HEK293T (cell line): Measurements from ENCODE around the gene WNT3A.

Experiments used
- CTCF ChIA-PET: fragments of 350-600 bp; formaldehyde crosslinking; extraction: SDS; loops from one replicate; lab custom pipeline; 2021; ENCODE audit warnings: antibody characterized with exemption, inconsistent platforms; lab: Yijun Ruan, JAX
- POLR2A ChIA-PET: fragments of 350-600 bp; formaldehyde crosslinking; extraction: SDS; loops from one replicate; lab custom pipeline; 2020; ENCODE audit warnings: antibody characterized with exemption, inconsistent platforms; lab: Yijun Ruan, JAX
- DNase-seq: peaks from one replicate; pipeline ENCODE4 v3.0.0; 2012; ENCODE audit warnings: mixed read lengths; ENCODE audit errors: extremely low spot score
- ARNT ChIP-seq: fragments of 450-650 bp; IDR thresholded peaks from 2 replicates; pipeline ENCODE4 v1.6.1; 2017; ENCODE audit warnings: mild to moderate bottlenecking
- BHLHE40 ChIP-seq: fragments of 450-650 bp; IDR thresholded peaks from 2 replicates; pipeline ENCODE4 v1.6.1; 2016; ENCODE audit warnings: mild to moderate bottlenecking, moderate library complexity, borderline replicate concordance
- CTBP1 ChIP-seq: fragments of 450-650 bp; IDR thresholded peaks from 2 replicates; pipeline ENCODE4 v1.6.1; 2016; ENCODE audit warnings: borderline replicate concordance
- ELF4 ChIP-seq: fragments of 450-650 bp; IDR thresholded peaks from 2 replicates; pipeline ENCODE4 v1.6.1; 2017; ENCODE audit warnings: antibody characterized with exemption
- FOXA1 ChIP-seq: fragments of 450-650 bp; IDR thresholded peaks from 2 replicates; pipeline ENCODE4 v1.6.1; 2016; ENCODE audit warnings: mild to moderate bottlenecking
- FOXK2 ChIP-seq: fragments of 450-650 bp; IDR thresholded peaks from 2 replicates; pipeline ENCODE4 v1.6.1; 2016; ENCODE audit warnings: mild to moderate bottlenecking
- FOXM1 ChIP-seq: fragments of 450-650 bp; IDR thresholded peaks from 2 replicates; pipeline ENCODE4 v1.6.1; 2017; ENCODE audit warnings: mild to moderate bottlenecking, borderline replicate concordance
- HDGF ChIP-seq: fragments of 450-650 bp; IDR thresholded peaks from 2 replicates; pipeline ENCODE4 v1.6.1; 2017; ENCODE audit warnings: antibody characterized with exemption, borderline replicate concordance
- L3MBTL2 ChIP-seq: fragments of 450-650 bp; conservative IDR thresholded peaks from 2 replicates; pipeline ENCODE4 v1.6.1; 2016; ENCODE audit warnings: mild to moderate bottlenecking
- LEF1 ChIP-seq: fragments of 450-650 bp; IDR thresholded peaks from 2 replicates; pipeline ENCODE4 v1.6.1; 2017; ENCODE audit warnings: mild to moderate bottlenecking, borderline replicate concordance
- NFRKB ChIP-seq: fragments of 450-650 bp; IDR thresholded peaks from 2 replicates; pipeline ENCODE4 v1.6.1; 2016; ENCODE audit warnings: mild to moderate bottlenecking, moderate library complexity
- PKNOX1 ChIP-seq: fragments of 450-650 bp; IDR thresholded peaks from 2 replicates; pipeline ENCODE4 v1.6.1; 2016
- SP1 ChIP-seq: fragments of 450-650 bp; IDR thresholded peaks from 2 replicates; pipeline ENCODE4 v1.6.1; 2017
- SUZ12 ChIP-seq: fragments of 450-650 bp; IDR thresholded peaks from 2 replicates; pipeline ENCODE4 v1.6.1; 2016; ENCODE audit warnings: mild to moderate bottlenecking
- TARDBP ChIP-seq: fragments of 450-650 bp; IDR thresholded peaks from 2 replicates; pipeline ENCODE4 v1.6.1; 2016
- ZNF384 ChIP-seq: fragments of 450-650 bp; IDR thresholded peaks from 2 replicates; pipeline ENCODE4 v1.6.1; 2016

Gene WNT3A

DNA sequence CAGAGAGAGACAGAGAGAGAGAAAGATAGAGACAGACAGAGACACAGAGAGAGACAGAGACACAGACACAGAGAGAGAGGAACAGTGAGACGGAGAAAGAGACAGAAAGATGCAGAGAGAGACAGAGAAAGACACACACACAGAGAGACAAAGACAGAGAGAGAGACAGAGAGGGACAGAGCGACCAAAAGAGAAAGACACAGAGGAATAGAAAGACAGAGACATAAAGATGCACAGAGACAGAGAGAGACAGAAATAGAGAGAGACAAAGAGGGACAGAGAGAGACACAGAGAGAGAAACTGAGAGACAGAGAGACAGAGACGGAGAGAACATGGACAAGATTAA, 16.5 kb downstream of the WNT3A start:
- TF ChIP-seq L3MBTL2 (no peak), BHLHE40 (no peak), LEF1 (no peak), SP1 (no peak), CTBP1 (no peak), NFRKB (no peak), ZNF384 (no peak), FOXM1 (no peak), FOXK2 (no peak), TARDBP (no peak), ELF4 (no peak)
- POLR2A ChIA-PET = no interaction called here
- CTCF ChIA-PET = no interaction called here
- DNase-seq = no peak

DNA sequence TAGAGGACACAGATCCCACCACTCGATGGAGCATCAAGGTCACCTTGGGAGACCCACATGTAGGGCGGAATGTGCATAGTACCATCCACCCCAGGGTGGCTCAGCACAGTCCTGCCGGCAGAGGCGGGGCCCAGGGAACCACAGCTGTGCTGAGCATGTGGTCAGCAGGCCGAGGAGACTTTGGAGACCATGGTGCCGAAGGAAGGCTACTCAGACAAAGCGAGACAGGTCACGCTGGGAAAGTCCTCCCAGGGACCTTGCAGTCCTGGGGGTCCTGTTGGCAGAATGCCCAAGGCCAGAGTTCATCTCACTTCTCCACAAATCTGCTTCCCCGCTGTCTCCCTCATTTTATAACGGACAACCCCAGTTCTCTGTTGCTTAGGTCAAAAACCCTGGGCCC, 22.5 kb downstream of the WNT3A start:
- no peak for DNase-seq
- ChIA-PET CTCF (no interaction called here), POLR2A (no interaction called here)
- TF ChIP-seq FOXA1 (no peak), FOXM1 (no peak), LEF1 (no peak), TARDBP (no peak), PKNOX1 (no peak), SUZ12 (no peak), L3MBTL2 (no peak), FOXK2 (no peak), CTBP1 (no peak), BHLHE40 (no peak), SP1 (no peak), NFRKB (no peak), ARNT (no peak), HDGF (no peak), ZNF384 (no peak), ELF4 (no peak)

DNA sequence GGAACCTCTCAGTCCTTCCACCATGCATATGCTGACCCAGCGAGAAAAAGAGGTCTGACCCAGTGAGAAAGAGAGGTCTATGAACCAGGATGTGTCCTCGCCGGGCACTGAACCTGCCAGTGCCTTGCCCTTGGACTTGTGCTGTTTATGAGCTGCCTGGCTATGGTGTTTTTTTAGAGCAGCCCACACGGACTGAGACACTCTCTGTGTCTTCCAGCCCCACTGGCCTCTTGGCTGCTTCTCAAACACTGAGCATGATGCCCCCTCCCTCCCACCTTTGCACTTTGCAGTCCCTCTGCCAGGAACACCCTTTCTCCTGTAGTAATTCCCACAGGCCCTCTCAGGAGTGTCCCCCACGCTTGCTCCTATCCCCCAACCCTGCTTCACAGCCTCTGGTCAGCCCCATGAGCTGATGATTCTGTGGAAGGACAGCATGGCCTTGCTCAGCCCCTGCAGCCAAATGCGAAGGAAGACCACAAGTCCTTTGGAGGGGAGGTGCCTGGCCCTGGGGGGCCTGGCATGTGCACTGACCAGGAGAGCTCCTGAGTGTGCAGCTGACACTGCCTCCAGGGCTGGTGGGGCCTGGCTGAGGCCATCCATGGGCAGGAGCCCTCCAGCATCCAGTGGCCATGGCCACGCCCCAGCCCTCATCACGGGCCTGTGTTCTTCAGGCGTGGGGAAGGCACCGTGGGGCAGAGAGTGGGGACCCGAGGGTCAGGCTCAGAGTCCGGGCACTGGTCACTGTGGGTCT, 23.8 kb downstream of the WNT3A start:
- CTCF ChIA-PET = no interaction called here
- POLR2A ChIA-PET = no interaction called here
- no peak for TF ChIP-seq ELF4
- TF ChIP-seq CTBP1 = no peak
- TF ChIP-seq ZNF384 = no peak
- TF ChIP-seq PKNOX1 = no peak
- no peak for TF ChIP-seq ARNT
- TF ChIP-seq BHLHE40 = no peak
- no peak for TF ChIP-seq SP1
- TF ChIP-seq NFRKB = no peak
- no peak for TF ChIP-seq FOXA1
- no peak for TF ChIP-seq LEF1
- TF ChIP-seq SUZ12 = no peak
- no peak for DNase-seq

GRCh38 chr1:228031276-228031995, 24.6 kb downstream of the WNT3A start:
- TF ChIP-seq ELF4 = no peak
- TF ChIP-seq CTBP1 = no peak
- no peak for TF ChIP-seq NFRKB
- no peak for TF ChIP-seq BHLHE40
- no peak for TF ChIP-seq FOXA1
- TF ChIP-seq FOXM1 = no peak
- TF ChIP-seq ARNT = no peak
- TF ChIP-seq PKNOX1 = no peak
- TF ChIP-seq SP1 = no peak
- TF ChIP-seq L3MBTL2 = no peak
- no peak for TF ChIP-seq FOXK2
- no peak for TF ChIP-seq HDGF
- no peak for TF ChIP-seq TARDBP
- no peak for TF ChIP-seq LEF1
- no peak for TF ChIP-seq ZNF384
- TF ChIP-seq SUZ12 = no peak
- ChIA-PET CTCF (no interaction called here), POLR2A (no interaction called here)
- no peak for DNase-seq

GRCh38 chr1:228032041-228032440, 25.2 kb downstream of the WNT3A start:
- no peak for DNase-seq
- no peak for TF ChIP-seq SP1
- no peak for TF ChIP-seq FOXA1
- TF ChIP-seq FOXM1 = no peak
- no peak for TF ChIP-seq CTBP1
- no peak for TF ChIP-seq HDGF
- TF ChIP-seq L3MBTL2 = no peak
- no peak for TF ChIP-seq ARNT
- no peak for TF ChIP-seq TARDBP
- no peak for TF ChIP-seq SUZ12
- TF ChIP-seq LEF1 = no peak
- no peak for TF ChIP-seq PKNOX1
- TF ChIP-seq BHLHE40 = no peak
- TF ChIP-seq ELF4 = no peak
- TF ChIP-seq ZNF384 = no peak
- TF ChIP-seq FOXK2 = no peak
- TF ChIP-seq NFRKB = no peak
- ChIA-PET POLR2A (no interaction called here), CTCF (no interaction called here)
